Peyer's patch (tissue), 4 donors: Measurements from ENCODE around the gene OTOS.

ENCODE experiments used
- CTCF ChIP-seq, 6 experiments: fragments of 450-650 bp in 4 of 6; fragments of 200-600 bp in 2 of 6; sonication (generic) in 1 of 6; IDR thresholded peaks; one replicate each; pipeline ENCODE4 v1.5.1; 2017 to 2019; ENCODE audit warnings: antibody characterized with exemption in 6 of 6, mild to moderate bottlenecking in 3 of 6, moderate library complexity in 1 of 6
- POLR2A ChIP-seq, 2 donors: fragments of 450-650 bp; IDR thresholded peaks; one replicate each; pipeline ENCODE4 v1.5.1; 2017; ENCODE audit warnings: antibody characterized with exemption in 2 of 2, mild to moderate bottlenecking in 2 of 2, moderate library complexity in 2 of 2

- no peak for TF ChIP-seq CTCF (IDR thresholded peaks at IDR 0.05)
- TF ChIP-seq POLR2A (IDR thresholded peaks at IDR 0.05): no peak
Observed at GRCh38 chr2:240145461-240145860, 5.0 kb upstream of the OTOS start.
